K562 (cell line): ENCODE results near the gene SAPCD1. TPM values are rescaled to one million over a fixed set of nuclear protein-coding genes. Genes with fewer than 3 reads are reported as not detected.

Experiments used
- ATAC-seq: fragments of 200-7000 bp; cut with Tn5 transposase; 3 replicates; pipeline ENCODE4 v1.9.1; 2020; ENCODE audit warnings: moderate library complexity
- BruUV-seq: library from RNA; stranded (reverse); fragments of 400-500 nt; replicated peaks from 2 replicates; lab custom pipeline; 2021; lab: Mats Ljungman, UMichigan
- CTCF ChIA-PET: fragments of 300-600 bp; formaldehyde crosslinking; extraction: SDS; loops from one replicate; lab custom pipeline; 2021; ENCODE audit warnings: low intra/inter-chr PET ratio; lab: Yijun Ruan, JAX
- POLR2A ChIA-PET: fragments of 300-600, 350-650 bp; sonication (Branson Sonifier 250); formaldehyde crosslinking; extraction: SDS; loops from one replicate; lab custom pipeline; 2021; ENCODE audit warnings: antibody characterized with exemption, inconsistent platforms; lab: Yijun Ruan, JAX
- DNase-seq, 4 experiments: peaks; one replicate each; pipeline versions ENCODE4 v3.0.0 to v3.0.0-alpha.2; 2011 to 2018; ENCODE audit warnings: low spot score in 3 of 4, mixed read lengths in 3 of 4; ENCODE audit errors: extremely low read depth in 1 of 4
- FAIRE-seq: peaks from 2 replicates; lab custom pipeline; 2011; peaks lifted over from hg19 to GRCh38; lab: Jason Lieb, UNC
- H2AFZ ChIP-seq: 2 replicates; pipeline ENCODE4 v1.6.0; 2011; ENCODE audit warnings: low read depth, low read length, control low read depth, inconsistent platforms
- H3K27ac ChIP-seq: fragments of 200-600 bp; 3 replicates; pipeline ENCODE4 v1.8.0; 2011; ENCODE audit warnings: low read depth, mild to moderate bottlenecking, control low read depth, inconsistent platforms, low read length, moderate library complexity, mixed read lengths; ENCODE audit errors: extremely low read depth
- H3K27me3 ChIP-seq, 2 experiments: fragments of 300-600 bp in 1 of 2; 2 replicates in 1 of 2; 3 replicates in 1 of 2; pipeline versions ENCODE4 v1.6.0 to v1.8.0; 2011; ENCODE audit warnings: inconsistent platforms in 2 of 2, low read length in 2 of 2, mild to moderate bottlenecking in 1 of 2, mixed read lengths in 1 of 2, moderate library complexity in 1 of 2; ENCODE audit not compliant: control insufficient read depth in 2 of 2, insufficient read depth in 2 of 2
- H3K36me3 ChIP-seq: fragments of 300-600 bp; 3 replicates; pipeline ENCODE4 v1.8.0; 2011; ENCODE audit warnings: mild to moderate bottlenecking, low read length, inconsistent platforms; ENCODE audit not compliant: control insufficient read depth, insufficient read depth
- H3K4me1 ChIP-seq, 2 experiments: fragments of 200-600 bp in 1 of 2; replicated peaks in 1 of 2; 2 replicates in 1 of 2; 3 replicates in 1 of 2; pipeline versions ENCODE4 v1.5.1 to v1.8.0; 2011; ENCODE audit warnings: inconsistent platforms in 2 of 2, low read length in 2 of 2, mild to moderate bottlenecking in 1 of 2, mixed read lengths in 1 of 2, moderate library complexity in 1 of 2; ENCODE audit not compliant: control insufficient read depth in 2 of 2, insufficient read depth in 2 of 2
- H3K4me2 ChIP-seq: 2 replicates; pipeline ENCODE4 v1.6.1; 2011; ENCODE audit warnings: low read length, control low read depth, inconsistent platforms, mixed read lengths; ENCODE audit not compliant: insufficient read depth
- H3K4me3 ChIP-seq: fragments of 200-600 bp; sonication (generic), shearing (Covaris generic); 2 replicates; pipeline ENCODE4 v1.5.1; 2016; ENCODE audit warnings: control low read depth, inconsistent platforms
- H3K79me2 ChIP-seq: fragments of 200-600 bp; 3 replicates; pipeline ENCODE4 v1.8.0; 2011; ENCODE audit warnings: low read length, inconsistent platforms; ENCODE audit not compliant: control insufficient read depth, insufficient read depth
- H3K9ac ChIP-seq, 2 experiments: 2 replicates each; pipeline versions ENCODE4 v1.6.0 to v1.6.1; 2011; ENCODE audit warnings: low read depth in 2 of 2, low read length in 2 of 2, control low read depth in 1 of 2, inconsistent platforms in 1 of 2, mild to moderate bottlenecking in 1 of 2, mixed read lengths in 1 of 2; ENCODE audit not compliant: insufficient read depth in 1 of 2
- H3K9me1 ChIP-seq: one replicate; pipeline ENCODE4 v1.6.0; 2011; ENCODE audit warnings: inconsistent platforms, mild to moderate bottlenecking, low read length, moderate library complexity; ENCODE audit not compliant: control insufficient read depth, insufficient read depth
- H3K9me3 ChIP-seq: replicated peaks from 2 replicates; pipeline ENCODE4 v1.5.1; 2011; ENCODE audit warnings: low read depth, low read length, inconsistent platforms; ENCODE audit not compliant: control insufficient read depth, insufficient read depth
- H4K20me1 ChIP-seq: replicated peaks from 2 replicates; pipeline ENCODE4 v1.6.1; 2011; ENCODE audit warnings: low read length, inconsistent platforms, mixed read lengths; ENCODE audit not compliant: control insufficient read depth, insufficient read depth
- FOSL1 ChIP-seq: fragments of 200-800 bp; sonication (Bioruptor generic); conservative IDR thresholded peaks from 2 replicates; pipeline ENCODE4 v1.6.1; 2016; ENCODE audit warnings: missing genetic modification characterization, missing compliant biosample characterization
- LCOR ChIP-seq: sonication (generic); formaldehyde crosslinking; IDR thresholded peaks from 2 replicates; pipeline ENCODE4 v1.8.0; 2022; ENCODE audit warnings: mild to moderate bottlenecking, missing genetic modification reagents
- MYC ChIP-seq, 2 experiments: fragments of 250-450 bp in 1 of 2; sonication (Bioruptor Pico) in 1 of 2; IDR thresholded peaks; 2 replicates each; pipeline versions ENCODE4 v1.5.1 to v1.6.1; 2012 to 2021; ENCODE audit warnings: low read depth in 2 of 2, borderline replicate concordance in 1 of 2, improper control_type of control experiment in 1 of 2, low read length in 1 of 2, mild to moderate bottlenecking in 1 of 2, moderate library complexity in 1 of 2
- SRF ChIP-seq, 2 experiments: fragments of 250-450, 450-650 bp in 1 of 2; sonication (Bioruptor Pico) in 1 of 2; sonication (generic) in 1 of 2; formaldehyde crosslinking; IDR thresholded peaks; 2 replicates each; pipeline versions ENCODE4 v1.5.0 to v1.5.1; 2020 to 2022; ENCODE audit warnings: mild to moderate bottlenecking in 1 of 2, missing genetic modification reagents in 1 of 2
- YY1 ChIP-seq, 3 experiments: IDR thresholded peaks; 2 replicates each; pipeline ENCODE4 v1.6.1; 2011; ENCODE audit warnings: low read length in 2 of 3, mild to moderate bottlenecking in 2 of 3, moderate library complexity in 2 of 3, borderline replicate concordance in 1 of 3, control low read depth in 1 of 3, low read depth in 1 of 3; ENCODE audit not compliant: insufficient read depth in 3 of 3, insufficient replicate concordance in 2 of 3, control insufficient read depth in 1 of 3, insufficient read length in 1 of 3; ENCODE audit errors: extremely low read depth in 1 of 3
- ZBTB17 ChIP-seq: fragments of 450-650 bp; formaldehyde crosslinking; IDR thresholded peaks from 2 replicates; pipeline ENCODE4 v1.4.0; 2020; ENCODE audit warnings: mild to moderate bottlenecking
- ZNF830 ChIP-seq: fragments of 250-450 bp; sonication (Bioruptor Pico); IDR thresholded peaks from 2 replicates; pipeline ENCODE4 v1.5.0; 2021; ENCODE audit warnings: mild to moderate bottlenecking
- WGBS: fragments of 100-300 bp; shearing (Covaris generic); methylation state at CpG from one replicate; pipeline ENCODE4 v1.1.6; 2016; ENCODE audit warnings: low coverage, mixed read lengths; ENCODE audit not compliant: insufficient coverage; ENCODE audit errors: missing lambda C conversion rate; 5-methylcytosine and 5-hydroxymethylcytosine counted together
- in situ Hi-C: fragments of 300-500 bp; cut with MboI; formaldehyde crosslinking; loops from 4 replicates; pipeline ENCODE4 v1.15.0; 2018; ENCODE audit warnings: inconsistent platforms, mixed read lengths
- intact Hi-C: fragments of 100-400 bp; cut with micrococcal nuclease; formaldehyde crosslinking; loops from 2 replicates; pipeline ENCODE4 v1.14.2; 2022
- polyA plus RNA-seq, 8 experiments: library from polyadenylated mRNA; depleted of rRNA in 4 of 8; stranded (reverse) in 5 of 8; unstranded in 3 of 8; fragments of >200 nt; fragmentation: Nextera tagmentation in 2 of 8; fragmentation: Illumina TruSeq in 1 of 8; extraction: Ambion mirVana in 2 of 8; extraction: Trizol in 1 of 8; gene quantifications; 2 replicates each; pipeline versions ENCODE4 v1.2.1 to v1.2.3, GENCODE V29; 2011 to 2014; ENCODE audit warnings: inconsistent platforms in 1 of 8, missing spikeins in 1 of 8
- total RNA-seq, 7 experiments: library from RNA; depleted of rRNA in 6 of 7; stranded (reverse); fragments of >200 nt in 6 of 7; fragmentation: Illumina TruSeq in 2 of 7; extraction: Trizol in 2 of 7; gene quantifications; 2 replicates each; pipeline versions ENCODE4 v1.2.1 to v1.2.3, GENCODE V29; 2011 to 2021; ENCODE audit warnings: low replicate concordance in 1 of 7
- TF ChIP-seq, protein P1 (sequence below): fragments of 450-650 bp; IDR thresholded peaks from 2 replicates; pipeline ENCODE4 v1.6.1; 2018; ENCODE audit not compliant: partially characterized antibody
- TF ChIP-seq, protein P2 (sequence below), 2 experiments: fragments of 450-650 bp; conservative IDR thresholded peaks; 2 replicates each; pipeline ENCODE4 v1.6.1; 2017; ENCODE audit warnings: mild to moderate bottlenecking in 2 of 2, moderate library complexity in 2 of 2
- TF ChIP-seq, protein P3 (sequence below): fragments of 250-450 bp; sonication (Bioruptor Pico); IDR thresholded peaks from 2 replicates; pipeline ENCODE4 v1.4.0; 2020; ENCODE audit warnings: borderline replicate concordance
- TF ChIP-seq, protein P4 (sequence below): fragments of 250-450 bp; sonication (Bioruptor Pico); IDR thresholded peaks from 2 replicates; pipeline ENCODE4 v1.6.1; 2021; ENCODE audit warnings: mild to moderate bottlenecking

SAPCD1 gene
- total and polyA plus RNA-seq, 9 of the 15 experiments (the other 6 are each of a cell fraction or from before 2014, with no cell fraction given): 2.6 to 30.2 (median 7.4) TPM

DNA sequence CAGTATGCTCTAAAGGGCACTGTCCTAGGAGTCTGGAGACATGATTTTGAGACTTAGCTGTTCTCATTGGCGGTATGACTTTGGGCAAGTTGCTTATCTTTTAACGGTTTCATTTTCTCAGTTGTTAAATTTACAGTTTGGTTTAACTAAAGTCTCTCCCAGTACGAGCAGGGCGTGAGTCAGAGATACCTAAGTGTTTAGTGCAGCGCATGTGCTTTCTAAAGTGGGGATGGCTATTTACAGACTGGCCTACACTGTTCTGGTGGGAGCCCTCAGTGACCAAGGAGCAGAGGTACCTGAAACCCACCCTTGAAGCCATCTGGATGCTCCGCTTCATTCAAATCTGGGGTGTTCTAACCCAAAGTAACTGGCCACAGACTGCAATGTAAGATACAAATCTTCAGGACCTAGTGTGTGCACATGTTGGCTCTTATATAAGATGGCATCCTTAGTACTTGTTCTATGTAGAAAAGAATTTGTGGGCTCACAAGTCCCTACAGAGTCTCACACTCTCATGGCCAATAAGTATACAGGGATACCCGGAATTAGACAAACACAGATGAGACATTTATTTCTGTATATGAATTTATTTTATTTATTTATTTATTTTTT is 11.9 kb upstream of the SAPCD1 start:
- peaks cover 33% of the 10 kb centered on the region for H3K36me3 ChIP-seq
- DNase-seq: peak in 1 of 4 experiments; percentile 62
- H3K79me2 ChIP-seq: no peaks in the 10 kb centered on the region
- CTCF ChIA-PET: no interaction called here
- H3K4me2 ChIP-seq: no peak overlapping the region
- intact Hi-C loops (no loop called here), in situ Hi-C loops (no loop called here)
- no peaks in the 10 kb centered on the region for H4K20me1 ChIP-seq
- peak overlapping the region; percentile 4; the same call in 1 of the 2 replicates for H2AFZ ChIP-seq
- FAIRE-seq: peak; percentile 35
- peaks cover 4% of the 10 kb centered on the region for H3K9me1 ChIP-seq
- H3K27me3 ChIP-seq: no peaks in the 10 kb centered on the region
- no peak overlapping the region for H3K4me3 ChIP-seq
- no TSS peak for BruUV-seq
- H3K27ac ChIP-seq: peak overlapping the region; percentile 37; the same call in 2 of the 3 replicates
- POLR2A ChIA-PET: interaction anchor here (0.6 to 7.7 kb wide), 9 partner anchors 9 to 56 kb away, joined by 3 to 108 read pairs (median 4); partner anchors contain the start of genes CLIC1, DDAH2, MSH5 and VARS1
- peaks cover 5 to 15% of the 10 kb centered on the region in 2 experiments for H3K4me1 ChIP-seq
- peak; percentile 68 for ATAC-seq
- no peaks in the 10 kb centered on the region for H3K9me3 ChIP-seq
- peak overlapping the region; percentile 6 to 36; a peak in 3 of 4 replicates for H3K9ac ChIP-seq
- 28% methylated on average over 7 of the region's 7 CpGs for WGBS
- TF ChIP-seq SRF (CRISPR knock-in tag; IDR thresholded peaks at IDR 0.05) (0 out of 4 replicates have a peak, but pooled peaks of 1 of the 2 experiments have one; percentile 16), FOSL1 (peak; percentile 84), LCOR (CRISPR knock-in tag) (0 out of 2 replicates have a peak, but pooled peaks have one; percentile 39), YY1 (IDR thresholded peaks at IDR 0.05; ENCODE audit: borderline replicate concordance in 1 of 3, control insufficient read depth in 1 of 3, extremely low read depth in 1 of 3, insufficient read depth in 3 of 3, insufficient read length in 1 of 3, insufficient replicate concordance in 2 of 3, low read depth in 1 of 3, low read length in 2 of 3) (no peak), MYC (IDR thresholded peaks at IDR 0.05; ENCODE audit: low read depth, low read length) (peak; percentile 29; the same call in 1 of the 2 replicates), MYC (CRISPR knock-in tag; IDR thresholded peaks at IDR 0.05; ENCODE audit: borderline replicate concordance, low read depth) (no peak), ZBTB17 (CRISPR knock-in tag) (0 out of 2 replicates have a peak, but pooled peaks have one; percentile 27), ZNF830 (CRISPR knock-in tag) (no peak)
- TF ChIP-seq, protein P1, sequence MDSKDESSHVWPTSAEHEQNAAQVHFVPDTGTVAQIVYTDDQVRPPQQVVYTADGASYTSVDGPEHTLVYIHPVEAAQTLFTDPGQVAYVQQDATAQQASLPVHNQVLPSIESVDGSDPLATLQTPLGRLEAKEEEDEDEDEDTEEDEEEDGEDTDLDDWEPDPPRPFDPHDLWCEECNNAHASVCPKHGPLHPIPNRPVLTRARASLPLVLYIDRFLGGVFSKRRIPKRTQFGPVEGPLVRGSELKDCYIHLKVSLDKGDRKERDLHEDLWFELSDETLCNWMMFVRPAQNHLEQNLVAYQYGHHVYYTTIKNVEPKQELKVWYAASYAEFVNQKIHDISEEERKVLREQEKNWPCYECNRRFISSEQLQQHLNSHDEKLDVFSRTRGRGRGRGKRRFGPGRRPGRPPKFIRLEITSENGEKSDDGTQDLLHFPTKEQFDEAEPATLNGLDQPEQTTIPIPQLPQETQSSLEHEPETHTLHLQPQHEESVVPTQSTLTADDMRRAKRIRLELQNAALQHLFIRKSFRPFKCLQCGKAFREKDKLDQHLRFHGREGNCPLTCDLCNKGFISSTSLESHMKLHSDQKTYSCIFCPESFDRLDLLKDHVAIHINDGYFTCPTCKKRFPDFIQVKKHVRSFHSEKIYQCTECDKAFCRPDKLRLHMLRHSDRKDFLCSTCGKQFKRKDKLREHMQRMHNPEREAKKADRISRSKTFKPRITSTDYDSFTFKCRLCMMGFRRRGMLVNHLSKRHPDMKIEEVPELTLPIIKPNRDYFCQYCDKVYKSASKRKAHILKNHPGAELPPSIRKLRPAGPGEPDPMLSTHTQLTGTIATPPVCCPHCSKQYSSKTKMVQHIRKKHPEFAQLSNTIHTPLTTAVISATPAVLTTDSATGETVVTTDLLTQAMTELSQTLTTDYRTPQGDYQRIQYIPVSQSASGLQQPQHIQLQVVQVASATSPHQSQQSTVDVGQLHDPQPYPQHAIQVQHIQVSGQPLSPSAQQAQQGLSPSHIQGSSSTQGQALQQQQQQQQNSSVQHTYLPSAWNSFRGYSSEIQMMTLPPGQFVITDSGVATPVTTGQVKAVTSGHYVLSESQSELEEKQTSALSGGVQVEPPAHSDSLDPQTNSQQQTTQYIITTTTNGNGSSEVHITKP: no peak
- TF ChIP-seq, protein P2, sequence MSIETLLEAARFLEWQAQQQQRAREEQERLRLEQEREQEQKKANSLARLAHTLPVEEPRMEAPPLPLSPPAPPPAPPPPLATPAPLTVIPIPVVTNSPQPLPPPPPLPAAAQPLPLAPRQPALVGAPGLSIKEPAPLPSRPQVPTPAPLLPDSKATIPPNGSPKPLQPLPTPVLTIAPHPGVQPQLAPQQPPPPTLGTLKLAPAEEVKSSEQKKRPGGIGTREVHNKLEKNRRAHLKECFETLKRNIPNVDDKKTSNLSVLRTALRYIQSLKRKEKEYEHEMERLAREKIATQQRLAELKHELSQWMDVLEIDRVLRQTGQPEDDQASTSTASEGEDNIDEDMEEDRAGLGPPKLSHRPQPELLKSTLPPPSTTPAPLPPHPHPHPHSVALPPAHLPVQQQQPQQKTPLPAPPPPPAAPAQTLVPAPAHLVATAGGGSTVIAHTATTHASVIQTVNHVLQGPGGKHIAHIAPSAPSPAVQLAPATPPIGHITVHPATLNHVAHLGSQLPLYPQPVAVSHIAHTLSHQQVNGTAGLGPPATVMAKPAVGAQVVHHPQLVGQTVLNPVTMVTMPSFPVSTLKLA (conservative IDR thresholded peaks at IDR 0.05): peak in 1 of 2 experiments; percentile 51; a peak in 1 of 4 replicates
- TF ChIP-seq, protein P3, sequence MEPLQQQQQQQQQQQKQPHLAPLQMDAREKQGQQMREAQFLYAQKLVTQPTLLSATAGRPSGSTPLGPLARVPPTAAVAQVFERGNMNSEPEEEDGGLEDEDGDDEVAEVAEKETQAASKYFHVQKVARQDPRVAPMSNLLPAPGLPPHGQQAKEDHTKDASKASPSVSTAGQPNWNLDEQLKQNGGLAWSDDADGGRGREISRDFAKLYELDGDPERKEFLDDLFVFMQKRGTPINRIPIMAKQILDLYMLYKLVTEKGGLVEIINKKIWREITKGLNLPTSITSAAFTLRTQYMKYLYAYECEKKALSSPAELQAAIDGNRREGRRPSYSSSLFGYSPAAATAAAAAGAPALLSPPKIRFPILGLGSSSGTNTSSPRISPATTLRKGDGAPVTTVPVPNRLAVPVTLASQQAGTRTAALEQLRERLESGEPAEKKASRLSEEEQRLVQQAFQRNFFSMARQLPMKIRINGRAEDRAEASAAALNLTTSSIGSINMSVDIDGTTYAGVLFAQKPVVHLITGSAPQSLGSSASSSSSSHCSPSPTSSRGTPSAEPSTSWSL (CRISPR knock-in tag): no peak
- TF ChIP-seq, protein P4, sequence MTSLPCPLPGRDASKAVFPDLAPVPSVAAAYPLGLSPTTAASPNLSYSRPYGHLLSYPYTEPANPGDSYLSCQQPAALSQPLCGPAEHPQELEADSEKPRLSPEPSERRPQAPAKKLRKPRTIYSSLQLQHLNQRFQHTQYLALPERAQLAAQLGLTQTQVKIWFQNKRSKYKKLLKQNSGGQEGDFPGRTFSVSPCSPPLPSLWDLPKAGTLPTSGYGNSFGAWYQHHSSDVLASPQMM (CRISPR knock-in tag): no peak
